Nephron (organoid): ENCODE results near the gene KIF1A.

Source experiments
- H3K27ac Mint-ChIP-seq, 3 experiments: 2 replicates each; pipeline ENCODE4 v1.8.0; 2020; ENCODE audit warnings: mixed read lengths in 3 of 3, mild to moderate bottlenecking in 2 of 3, moderate library complexity in 1 of 3
- H3K27me3 Mint-ChIP-seq: 2 replicates; pipeline ENCODE4 v1.8.0; 2021; ENCODE audit warnings: low read depth, mild to moderate bottlenecking, moderate library complexity, mixed read lengths
- H3K36me3 Mint-ChIP-seq: 2 replicates; pipeline ENCODE4 v1.8.0; 2020; ENCODE audit warnings: low read depth, mixed read lengths
- H3K4me1 Mint-ChIP-seq: 2 replicates; pipeline ENCODE4 v1.8.0; 2020; ENCODE audit warnings: mixed read lengths
- H3K4me3 Mint-ChIP-seq, 3 experiments: 2 replicates each; pipeline ENCODE4 v1.8.0; 2020; ENCODE audit warnings: mild to moderate bottlenecking in 3 of 3, mixed read lengths in 3 of 3, moderate library complexity in 2 of 3
- H3K9me3 Mint-ChIP-seq: 2 replicates; pipeline ENCODE4 v1.8.0; 2020; ENCODE audit warnings: mixed read lengths
- CTCF ChIP-seq, 3 experiments: fragments of 200-600 bp; sonication (generic); IDR thresholded peaks; one replicate each; pipeline ENCODE4 v1.5.0; 2021; ENCODE audit warnings: antibody characterized with exemption in 3 of 3; ENCODE audit not compliant: unreplicated experiment in 3 of 3

The KIF1A gene

GRCh38 chr2:240833724-240834285 is 13.8 kb upstream of the KIF1A start:
- Mint-ChIP-seq H3K4me3 (no peak overlapping the region), H3K27me3 (peaks cover 34% of the 10 kb centered on the region), H3K4me1 (no peaks in the 10 kb centered on the region), H3K27ac (no peak overlapping the region), H3K36me3 (no peaks in the 10 kb centered on the region), H3K9me3 (no peaks in the 10 kb centered on the region)
- TF ChIP-seq CTCF (IDR thresholded peaks at IDR 0.05; ENCODE audit: unreplicated experiment in 3 of 3): no peak

GRCh38 chr2:240832921-240833494 is 13.0 kb upstream of the KIF1A start:
- no peaks in the 10 kb centered on the region for H3K4me1 Mint-ChIP-seq
- no peak overlapping the region for H3K27ac Mint-ChIP-seq
- no peaks in the 10 kb centered on the region for H3K9me3 Mint-ChIP-seq
- H3K4me3 Mint-ChIP-seq: no peak overlapping the region
- H3K27me3 Mint-ChIP-seq: peaks cover 40% of the 10 kb centered on the region
- no peaks in the 10 kb centered on the region for H3K36me3 Mint-ChIP-seq
- no peak for TF ChIP-seq CTCF (IDR thresholded peaks at IDR 0.05; ENCODE audit: unreplicated experiment in 3 of 3)

GRCh38 chr2:240832205-240832727 is 12.2 kb upstream of the KIF1A start:
- H3K36me3 Mint-ChIP-seq: no peaks in the 10 kb centered on the region
- H3K4me3 Mint-ChIP-seq: peak overlapping the region in 1 of 3 experiments; percentile 70
- no peak overlapping the region for H3K27ac Mint-ChIP-seq
- TF ChIP-seq CTCF (IDR thresholded peaks at IDR 0.05; ENCODE audit: unreplicated experiment in 3 of 3): no peak
- H3K9me3 Mint-ChIP-seq: no peaks in the 10 kb centered on the region
- no peaks in the 10 kb centered on the region for H3K4me1 Mint-ChIP-seq
- peaks cover 40% of the 10 kb centered on the region for H3K27me3 Mint-ChIP-seq

- no peaks in the 10 kb centered on the region for H3K4me1 Mint-ChIP-seq
- no peaks in the 10 kb centered on the region for H3K36me3 Mint-ChIP-seq
- H3K27ac Mint-ChIP-seq: no peak overlapping the region
- H3K9me3 Mint-ChIP-seq: no peaks in the 10 kb centered on the region
- H3K27me3 Mint-ChIP-seq: peaks cover 45% of the 10 kb centered on the region
- no peak for TF ChIP-seq CTCF (IDR thresholded peaks at IDR 0.05; ENCODE audit: unreplicated experiment in 3 of 3)
- peak overlapping the region; percentile 69 to 74 (median 70) for H3K4me3 Mint-ChIP-seq
Measured at GRCh38 chr2:240831594-240832204, 11.7 kb upstream of the KIF1A start.

- TF ChIP-seq CTCF (IDR thresholded peaks at IDR 0.05; ENCODE audit: unreplicated experiment in 3 of 3): no peak
Measured at GRCh38 chr2:240825476-240825875, 5.5 kb upstream of the KIF1A start.

More at GRCh38 chr2:240825476-240825875, 5.5 kb upstream of the KIF1A start:
- Mint-ChIP-seq H3K4me3 (no peak overlapping the region), H3K36me3 (peaks cover 4% of the 10 kb centered on the region), H3K27me3 (peaks cover 85% of the 10 kb centered on the region), H3K4me1 (peaks cover 16% of the 10 kb centered on the region), H3K27ac (no peak overlapping the region), H3K9me3 (peaks cover 16% of the 10 kb centered on the region)
